Measurements from ENCODE around the gene NDUFS1.
"Not testable (repeated sequence)": the region's sequence is repeated elsewhere in the genome, so short reads cannot be mapped to it uniquely, and the experiment has no call there.

The NDUFS1 gene

DNA sequence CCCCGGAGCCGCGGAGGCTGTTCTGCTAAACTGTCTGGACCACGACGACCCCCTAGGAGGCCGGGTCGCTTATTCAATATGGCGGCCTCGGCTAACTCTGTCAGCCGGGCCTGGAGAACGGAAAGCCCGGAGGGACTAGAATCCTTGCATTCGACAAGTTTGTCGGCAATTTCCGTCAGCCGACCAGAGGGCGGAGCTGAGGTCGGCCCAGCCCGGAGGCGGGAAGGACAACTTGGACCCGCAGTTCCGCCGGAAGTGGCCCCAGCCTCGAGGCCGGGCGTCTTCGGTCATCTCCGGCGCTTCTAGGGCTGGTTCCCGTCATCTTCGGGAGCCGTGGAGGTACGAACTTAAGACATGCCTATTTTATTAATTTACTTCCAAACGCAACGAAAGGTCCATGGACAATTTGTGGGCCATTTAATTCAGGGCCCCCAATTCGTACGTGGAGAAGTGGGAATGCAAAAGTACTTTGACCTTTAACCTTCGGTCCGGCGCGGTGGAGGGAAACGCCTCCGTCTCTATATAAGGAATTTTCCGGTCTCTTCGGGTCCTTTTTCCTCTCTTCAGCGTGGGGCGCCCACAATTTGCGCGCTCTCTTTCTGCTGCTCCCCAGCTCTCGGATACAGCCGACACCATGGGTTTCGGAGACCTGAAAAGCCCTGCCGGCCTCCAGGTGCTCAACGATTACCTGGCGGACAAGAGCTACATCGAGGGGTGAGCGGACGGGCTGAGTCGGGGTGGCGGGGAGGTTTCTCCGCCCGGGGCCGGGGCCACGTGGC lies at the start of gene NDUFS1, which contains the start of gene EEF1B2:
TSS of gene NDUFS1 (minus strand) at position 99 of the 779 bp plus-strand sequence. CDS start 5,766 bp downstream, outside the sequence.
TSS of gene EEF1B2 (plus strand) at position 550 of the 779 bp plus-strand sequence. CDS start at position 635, 85 bp downstream.
- DNase-seq, result peak; percentile 97

DNA sequence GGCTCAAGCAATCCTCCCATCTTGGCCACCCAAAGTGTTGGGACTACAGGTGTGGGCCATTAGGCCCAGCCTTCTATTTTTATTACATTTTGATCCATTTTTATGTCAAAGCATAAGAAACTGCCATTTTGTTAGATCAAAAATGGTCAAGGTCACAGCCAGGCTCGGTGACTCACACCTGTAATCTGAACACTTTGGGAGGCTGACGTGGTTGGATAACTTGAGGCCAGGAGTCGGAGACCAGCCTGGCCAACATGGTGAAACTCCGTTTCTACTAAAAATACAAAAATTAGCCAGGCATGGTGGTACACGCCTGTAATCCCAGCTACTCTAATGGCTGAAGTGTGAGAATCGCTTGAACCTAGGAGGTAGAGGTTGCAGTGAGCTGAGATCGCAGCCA lies 49.7 kb upstream of the NDUFS1 start:
- no peak for DNase-seq

GRCh38 chr2:206207316-206207715 lies 48.1 kb upstream of the NDUFS1 start:
- not testable (repeated sequence) for DNase-seq

DNA sequence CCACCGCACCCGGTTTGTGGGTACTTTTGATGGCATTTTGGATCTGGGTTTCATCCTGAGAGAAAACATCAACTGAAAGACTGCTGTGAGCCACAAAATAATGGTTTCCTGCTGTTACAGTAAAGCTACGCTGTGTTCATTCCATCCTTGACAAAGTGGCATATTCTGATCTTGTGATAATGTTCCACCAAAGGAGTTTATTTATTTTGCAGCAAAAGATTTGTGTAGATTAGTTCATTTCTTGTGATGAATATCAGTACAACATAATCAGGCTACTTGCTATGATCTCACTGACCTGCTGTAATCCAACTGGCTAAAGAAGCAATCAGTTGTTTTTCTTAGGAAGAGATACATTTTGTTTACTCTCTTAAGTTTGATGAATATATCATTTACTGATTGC lies 45.5 kb upstream of the NDUFS1 start:
- no peak for DNase-seq

DNA sequence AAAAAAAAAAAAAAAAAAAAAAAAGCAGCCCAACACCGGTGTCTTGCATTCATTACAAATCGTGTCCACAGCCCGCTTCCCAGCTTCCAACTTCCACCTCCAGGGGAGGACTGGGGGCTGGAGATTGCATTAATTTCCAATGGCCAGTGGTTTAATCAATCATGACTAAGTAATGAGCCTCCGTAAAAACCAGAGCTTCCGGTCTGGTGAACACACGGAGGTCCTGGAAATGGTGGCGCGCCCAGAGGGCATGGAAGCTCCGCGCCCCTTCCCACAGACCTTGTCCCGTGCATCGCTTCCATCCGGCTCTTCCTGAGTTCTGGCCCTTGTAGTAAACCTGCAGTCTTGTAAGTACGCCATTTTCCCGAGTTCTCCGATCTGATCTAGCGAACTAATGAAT lies 44.1 kb upstream of the NDUFS1 start:
- DNase-seq, result no peak

DNA sequence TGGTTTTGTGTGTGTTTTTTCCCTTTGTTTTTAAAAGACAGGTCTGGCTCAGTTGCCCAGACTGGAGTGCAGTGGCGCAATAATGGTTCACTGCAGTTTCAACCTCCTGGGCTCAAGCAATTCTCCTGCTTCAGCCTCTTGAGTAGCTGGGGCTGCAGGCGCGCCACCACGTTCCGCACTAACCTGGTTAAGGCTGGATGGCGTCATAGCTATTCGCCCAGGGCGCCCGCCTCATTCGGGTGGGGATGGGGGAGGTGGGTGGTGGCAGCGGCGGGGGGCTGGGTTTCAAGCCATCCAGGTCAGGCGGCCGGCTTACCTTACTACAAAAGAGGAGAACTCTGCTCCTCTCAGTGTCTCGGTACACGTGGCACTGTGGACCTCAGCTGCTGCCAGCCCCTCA lies 43.2 kb upstream of the NDUFS1 start:
- DNase-seq, result no peak

DNA sequence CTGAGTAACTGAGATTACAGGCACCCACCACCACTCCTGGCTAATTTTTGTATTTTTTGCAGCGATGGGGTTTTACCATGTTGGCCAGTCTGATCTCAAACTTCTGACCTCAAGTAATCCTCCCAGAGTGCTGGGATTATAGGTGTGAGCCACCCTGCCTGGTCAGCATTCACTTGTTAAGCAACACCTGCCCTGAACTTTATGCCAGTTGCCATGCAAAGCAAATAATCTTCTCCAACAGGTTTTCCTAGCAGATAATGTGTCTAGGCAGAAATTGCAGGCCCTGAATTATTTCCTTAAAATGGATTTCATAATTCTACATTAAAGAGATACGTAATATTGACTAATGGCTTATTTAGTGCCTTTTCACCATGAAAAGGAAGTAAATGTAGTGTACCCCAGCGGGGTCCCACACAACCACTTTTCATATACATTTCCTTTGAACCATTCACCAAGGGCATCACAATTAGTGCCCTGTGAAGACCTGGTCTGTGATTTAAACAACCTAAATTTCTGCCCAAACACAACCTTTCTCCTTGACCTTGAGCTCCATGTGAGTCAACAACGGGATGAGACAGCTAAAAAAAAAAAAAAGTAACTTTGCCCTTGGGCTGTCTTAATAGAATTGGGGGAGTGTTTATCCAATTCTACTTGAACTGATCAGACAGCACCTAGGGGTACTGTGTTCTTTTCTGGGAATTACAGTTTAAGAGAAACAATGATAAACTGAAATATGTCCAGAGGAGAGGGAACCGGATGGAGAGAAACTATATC lies 42.0 kb upstream of the NDUFS1 start:
- DNase-seq, result no peak

DNA sequence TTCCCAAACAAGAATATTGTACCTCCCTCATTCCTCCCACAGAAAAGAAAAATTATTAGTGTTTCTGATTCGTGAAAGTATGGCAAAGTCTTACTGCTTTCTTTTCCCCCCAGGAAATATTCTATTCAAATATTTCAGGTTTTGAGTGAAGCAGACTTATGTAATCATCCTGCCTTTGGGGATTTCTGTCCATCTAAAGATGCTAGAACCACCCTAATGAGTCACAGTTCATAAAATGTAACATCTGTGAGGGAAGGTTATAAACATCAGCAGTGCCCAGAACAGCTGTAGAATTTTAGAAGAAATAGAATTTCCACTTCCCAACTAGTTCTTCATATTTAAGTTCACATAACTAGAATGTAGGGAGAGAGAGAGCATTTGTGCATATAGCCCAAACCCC lies 39.4 kb upstream of the NDUFS1 start:
- no peak for DNase-seq

DNA sequence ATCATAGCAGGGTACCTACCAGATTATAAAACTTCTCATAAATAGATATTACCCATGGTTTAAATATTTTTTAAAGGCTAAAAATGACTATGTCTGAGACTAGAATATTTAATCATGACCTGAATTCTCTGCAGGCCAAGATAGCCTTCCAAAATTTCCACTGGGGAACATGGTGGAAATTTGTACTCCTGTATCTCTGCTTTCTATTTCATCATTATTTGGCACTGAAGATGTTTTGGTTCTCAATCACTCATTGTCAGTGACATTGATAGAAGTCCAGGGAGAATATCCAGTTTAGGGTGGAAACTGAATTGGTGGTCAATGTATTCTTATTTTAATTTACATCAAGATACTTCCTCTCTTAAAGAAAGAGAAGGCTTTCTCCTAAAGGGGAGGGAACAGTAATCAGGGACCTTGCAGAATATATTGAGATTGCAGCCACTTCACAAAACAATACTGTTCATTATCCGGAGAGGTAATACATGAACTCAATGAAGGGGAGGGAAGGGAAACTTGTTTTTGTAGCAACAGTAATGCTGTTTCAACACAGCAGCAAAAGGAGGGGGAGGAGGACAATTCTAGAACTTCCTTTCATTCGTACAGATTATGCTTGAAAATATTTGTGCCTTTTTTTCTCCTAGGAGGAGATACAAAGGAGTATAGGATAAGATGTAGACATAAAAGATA lies 34.6 kb upstream of the NDUFS1 start:
- DNase-seq, result no peak

- no peak for DNase-seq
These were observed 32.9 kb upstream of the NDUFS1 start for GRCh38 chr2:206192157-206192556.

DNA sequence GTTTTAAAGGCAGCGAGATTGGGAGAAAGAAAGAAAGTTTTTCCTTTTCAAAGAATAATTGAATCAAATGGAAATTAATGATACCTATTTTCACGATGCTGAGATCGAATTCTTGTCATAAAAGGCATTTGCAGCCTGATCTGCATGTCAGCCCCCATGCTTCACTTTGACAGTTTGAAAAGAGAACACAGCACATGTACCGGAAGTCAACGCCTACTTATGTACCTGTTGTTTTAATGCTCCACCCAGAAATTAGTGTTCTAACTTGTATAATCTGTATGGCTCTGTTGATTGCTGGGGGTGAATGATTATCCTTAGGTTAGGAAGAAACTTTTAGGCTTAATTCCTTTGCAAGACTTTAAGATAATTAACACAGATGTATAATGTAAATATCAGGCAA lies 31.4 kb upstream of the NDUFS1 start:
- DNase-seq, result no peak

- no peak for DNase-seq
These were observed 30.9 kb upstream of the NDUFS1 start for GRCh38 chr2:206190111-206190510.

DNA sequence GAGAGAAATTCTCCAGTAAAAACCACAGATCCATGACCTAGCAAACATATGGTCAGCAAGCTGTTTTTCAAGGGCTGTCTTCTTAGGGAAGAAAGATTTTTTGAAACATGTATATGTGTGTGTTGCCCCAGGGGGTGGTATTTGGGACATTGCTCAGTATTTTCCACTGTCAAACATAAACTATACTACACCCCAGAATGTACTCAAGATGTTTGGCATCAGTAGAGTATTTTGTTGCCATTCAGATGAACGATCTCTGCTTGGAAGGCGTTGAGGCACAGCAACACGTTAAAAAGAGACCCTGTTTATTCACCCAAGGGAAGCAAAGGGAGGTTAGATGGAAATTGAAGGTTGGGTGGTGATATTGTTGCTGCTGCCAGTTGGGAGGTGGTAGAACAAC lies 30.4 kb upstream of the NDUFS1 start:
- DNase-seq, result no peak

DNA sequence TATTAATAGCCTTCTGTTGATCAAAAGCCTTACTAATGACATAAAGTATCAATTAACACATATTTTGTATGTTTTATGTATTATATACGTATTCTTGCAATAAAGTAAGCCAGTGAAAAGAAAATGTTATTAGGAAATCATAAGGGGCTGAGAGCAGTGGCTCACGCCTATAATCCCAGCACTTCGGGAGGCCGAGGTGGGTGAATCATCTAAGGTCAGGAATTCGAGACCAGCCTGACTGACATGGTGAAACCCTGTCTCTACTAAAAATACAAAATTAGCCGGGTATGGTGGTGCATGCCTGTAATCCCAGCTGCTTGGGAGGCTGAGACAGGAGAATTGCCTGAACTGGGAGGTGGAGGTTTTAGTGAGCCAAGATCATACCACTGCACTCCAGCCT lies 22.3 kb upstream of the NDUFS1 start:
- DNase-seq, result not testable (repeated sequence)

DNA sequence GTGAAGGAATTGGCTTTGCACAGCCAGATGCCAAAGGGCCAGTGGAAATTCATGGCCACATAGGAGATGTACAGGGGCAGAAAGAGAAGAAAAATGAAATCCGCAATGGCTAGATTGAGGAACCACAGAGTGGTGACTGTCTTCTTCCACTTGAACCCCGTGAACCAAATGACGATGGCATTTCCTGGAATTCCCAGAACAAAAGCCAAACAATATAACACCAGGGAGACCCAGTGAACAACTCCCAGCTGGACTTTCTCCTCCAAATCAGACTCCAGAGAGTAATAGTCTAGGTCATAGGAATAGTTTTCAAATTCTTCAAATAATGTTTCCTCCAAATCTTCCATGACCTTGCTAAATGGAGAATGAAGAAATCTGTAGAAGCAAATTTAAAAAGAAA lies 17.7 kb upstream of the NDUFS1 start:
- DNase-seq, result no peak

GRCh38 chr2:206176121-206176520 lies 16.9 kb upstream of the NDUFS1 start:
- no peak for DNase-seq

GRCh38 chr2:206173147-206173546 lies 13.9 kb upstream of the NDUFS1 start:
- DNase-seq, result no peak

DNA sequence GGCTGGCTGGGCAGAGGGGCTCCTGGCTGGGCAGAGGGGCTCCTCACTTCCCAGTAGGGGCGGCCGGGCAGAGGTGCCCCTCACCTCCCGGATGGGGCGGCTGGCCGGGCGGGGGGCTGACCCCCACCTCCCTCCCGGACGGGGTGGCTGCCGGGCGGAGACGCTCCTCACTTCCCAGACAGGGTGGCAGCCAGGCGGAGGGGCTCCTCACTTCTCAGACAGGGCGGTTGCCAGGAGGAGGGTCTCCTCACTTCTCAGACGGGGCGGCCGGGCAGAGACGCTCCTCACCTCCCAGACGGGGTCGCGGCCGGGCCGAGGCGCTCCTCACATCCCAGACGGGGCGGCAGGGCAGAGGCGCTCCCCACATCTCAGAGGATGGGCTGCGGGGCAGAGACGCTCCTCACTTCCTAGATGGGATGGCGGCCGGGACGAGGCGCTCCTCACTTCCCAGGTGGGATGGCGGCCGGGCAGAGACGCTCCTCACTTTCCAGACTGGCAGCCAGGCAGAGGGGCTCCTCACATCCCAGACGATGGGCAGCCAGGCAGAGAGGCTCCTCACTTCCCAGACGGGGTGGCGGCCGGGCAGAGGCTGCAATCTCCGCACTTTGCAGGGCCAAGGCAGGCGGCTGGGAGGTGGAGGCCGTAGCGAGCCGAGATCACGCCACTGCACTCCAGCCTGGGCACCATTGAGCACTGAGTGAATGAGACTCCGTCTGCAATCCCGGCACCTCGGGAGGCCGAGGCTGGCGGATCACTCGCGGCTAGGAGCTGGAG lies 12.6 kb upstream of the NDUFS1 start:
- not testable (repeated sequence) for DNase-seq

- not testable (repeated sequence) for DNase-seq
These were observed 9.0 kb upstream of the NDUFS1 start for GRCh38 chr2:206168230-206168629.

DNA sequence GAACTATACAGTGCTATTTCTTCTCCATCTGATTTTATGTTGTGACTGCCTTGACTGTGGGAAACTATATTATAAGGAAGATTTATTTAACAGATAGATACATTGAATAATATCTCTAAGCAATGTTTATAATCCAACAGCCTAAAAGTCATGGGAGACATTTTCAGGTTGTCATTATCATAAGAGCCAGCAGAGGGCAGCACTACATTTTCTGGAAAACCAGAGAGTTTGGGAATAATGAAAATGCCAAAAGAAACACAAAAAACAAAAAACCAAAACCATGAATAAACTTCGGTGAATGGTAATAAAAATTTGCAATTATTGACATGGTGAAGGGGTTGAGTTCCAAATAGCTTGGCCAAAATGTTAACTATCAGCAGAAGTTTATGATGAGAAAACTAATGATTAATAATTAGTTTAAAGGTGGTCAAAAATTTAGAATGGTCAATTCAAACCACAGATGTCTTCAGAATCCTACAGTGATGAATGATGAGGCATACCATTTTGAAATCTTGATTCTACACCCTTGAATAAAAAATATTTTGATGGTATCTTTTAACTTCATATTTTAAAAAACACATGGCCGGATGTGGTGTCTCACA lies 5.1 kb upstream of the NDUFS1 start:
- peak in 1 of 2 experiments; percentile 23 for DNase-seq

DNA sequence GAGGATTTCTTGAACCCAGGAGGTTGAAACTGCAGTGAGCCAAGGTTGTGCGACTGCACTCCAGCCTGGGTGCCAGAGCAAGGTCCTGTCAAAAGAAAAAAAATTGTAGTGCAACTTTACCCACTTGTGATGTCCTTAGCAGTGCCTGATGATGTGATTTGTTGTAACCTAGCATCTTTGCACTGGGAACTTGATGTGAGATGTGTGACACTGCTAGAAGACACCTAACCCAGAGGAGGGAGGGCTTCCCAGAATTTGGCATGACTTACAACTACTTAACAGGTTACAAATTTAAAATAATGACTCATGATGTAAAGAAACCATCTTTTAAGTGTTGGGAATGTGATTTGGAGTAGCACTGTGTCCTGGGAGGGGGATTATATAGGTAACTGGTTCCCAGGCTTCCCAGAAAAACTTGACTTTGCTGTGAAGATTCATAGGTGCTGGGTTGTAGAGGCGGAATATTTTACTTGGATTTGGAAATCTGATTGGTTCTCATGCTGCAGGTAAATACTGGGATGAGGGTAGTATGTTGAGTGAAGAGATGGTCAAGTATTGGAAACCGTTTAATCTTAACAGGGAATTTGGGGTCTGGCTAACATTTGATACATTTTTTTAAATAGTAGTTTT lies 4.1 kb upstream of the NDUFS1 start:
- DNase-seq, result peak in 1 of 2 experiments; percentile 20

DNA sequence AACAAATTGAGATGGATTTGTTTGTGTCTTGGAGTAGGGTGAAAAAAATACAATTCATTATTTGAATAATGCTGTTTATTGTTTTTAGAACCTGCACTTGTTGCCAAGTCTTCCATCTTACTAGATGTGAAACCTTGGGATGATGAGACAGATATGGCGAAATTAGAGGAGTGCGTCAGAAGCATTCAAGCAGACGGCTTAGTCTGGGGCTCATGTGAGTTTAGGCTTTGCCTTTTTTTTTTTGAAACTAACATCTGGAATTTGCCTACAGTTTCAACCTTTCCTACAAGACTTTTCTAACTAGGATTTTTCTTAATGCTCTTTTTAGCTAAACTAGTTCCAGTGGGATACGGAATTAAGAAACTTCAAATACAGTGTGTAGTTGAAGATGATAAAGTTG lies 3.2 kb upstream of the NDUFS1 start:
- not testable (repeated sequence) for DNase-seq
